Measurements from ENCODE around the gene PDE6C. TPM values are rescaled to one million over a fixed set of nuclear protein-coding genes. Genes with fewer than 3 reads are reported as not detected.

Gene PDE6C
- total and polyA plus RNA-seq, 2 of the 4 experiments (the other 2 are of a cell fraction), result not detected

- BruUV-seq (replicated peaks), result no TSS peak
- Histone ChIP-seq H4K5ac (ENCODE audit: low read depth, low read length) (no peak overlapping the region), H2BK120ac (ENCODE audit: low read depth, low read length) (no peak overlapping the region), H3K23ac (ENCODE audit: low read depth, low read length) (no peak overlapping the region), H3K36me3 (ENCODE audit: control insufficient read depth, insufficient read depth, low read length) (no peaks in the 10 kb centered on the region), H4K91ac (ENCODE audit: insufficient read depth, low read depth, low read length) (no peak overlapping the region), H2AK5ac (ENCODE audit: low read depth, low read length) (no peak overlapping the region), H3K9ac (ENCODE audit: low read depth, low read length) (no peak overlapping the region), H3K4me3 (ENCODE audit: insufficient read depth, low read depth, low read length) (no peak overlapping the region), H4K8ac (ENCODE audit: low read depth in 2 of 2, low read length in 2 of 2) (no peak overlapping the region), H2AK9ac (replicated peaks; ENCODE audit: low read depth, low read length, poor library complexity) (no peak overlapping the region), H3K14ac (replicated peaks; ENCODE audit: low read depth, low read length) (no peak overlapping the region), H3K4ac (ENCODE audit: low read depth, low read length) (no peak overlapping the region), H2BK5ac (ENCODE audit: low read depth, low read length, poor library complexity, severe bottlenecking) (no peak overlapping the region), H3K9me3 (ENCODE audit: control insufficient read depth, insufficient read depth, low read length) (no peaks in the 10 kb centered on the region), H3K4me2 (ENCODE audit: low read depth, low read length) (no peak overlapping the region), H3K27ac (ENCODE audit: insufficient read depth, low read length) (no peak overlapping the region), H3K27me3 (ENCODE audit: control insufficient read depth, insufficient read depth, low read length) (peaks cover 26% of the 10 kb centered on the region), H3K4me1 (ENCODE audit: control insufficient read depth, insufficient read depth, low read length) (no peaks in the 10 kb centered on the region), H2BK20ac (ENCODE audit: low read depth, low read length) (no peak overlapping the region), H2BK15ac (ENCODE audit: low read depth, low read length) (no peak overlapping the region), H3K18ac (ENCODE audit: low read depth, low read length) (no peak overlapping the region), H2AFZ (replicated peaks; ENCODE audit: low read length, poor library complexity) (no peak overlapping the region), H4K20me1 (ENCODE audit: insufficient read depth, low read length) (no peaks in the 10 kb centered on the region), H3K79me1 (ENCODE audit: low read depth in 1 of 2, low read length in 2 of 2) (no peaks in the 10 kb centered on the region), H3K56ac (ENCODE audit: extremely low read depth, insufficient read depth, low read length) (no peak overlapping the region), H3K9me1 (ENCODE audit: insufficient read depth, low read length) (no peaks in the 10 kb centered on the region)
- 90% methylated on average over 3 of the region's 7 CpGs; no CpG with 5 or more reads in 1 of the 2 experiments for WGBS, 2 experiments (ENCODE audit: extremely low coverage in 2 of 2, insufficient read length in 1 of 2)
- ATAC-seq (ENCODE audit: low read depth), result no peak
- no peak for DNase-seq
- POLR2A ChIA-PET (ENCODE audit: unreplicated experiment), result no interaction called here
- in situ Hi-C loops (cut with MboI; ENCODE audit: low sequenced_read_pairs), result no loop called here
- CTCF ChIA-PET, result no interaction called here
- intact Hi-C loops (cut with micrococcal nuclease), result no loop called here
- TF ChIP-seq SMC3 (IDR thresholded peaks at IDR 0.05; ENCODE audit: low read depth, low read length) (no peak), NFE2L2 (IDR thresholded peaks at IDR 0.05; ENCODE audit: low read depth, low read length) (no peak), CHD1 (IDR thresholded peaks at IDR 0.05; ENCODE audit: low read depth, low read length) (no peak), RAD21 (IDR thresholded peaks at IDR 0.05; ENCODE audit: low read length) (no peak), MXI1 (IDR thresholded peaks at IDR 0.05; ENCODE audit: borderline replicate concordance, low read depth, low read length) (no peak), BHLHE40 (IDR thresholded peaks at IDR 0.05; ENCODE audit: low read depth, low read length) (no peak), MAFK (IDR thresholded peaks at IDR 0.05; ENCODE audit: low read depth, low read length) (no peak), MAZ (IDR thresholded peaks at IDR 0.05; ENCODE audit: borderline replicate concordance, low read depth, low read length) (no peak), FOS (IDR thresholded peaks at IDR 0.05; ENCODE audit: low read depth, low read length) (no peak), RFX5 (IDR thresholded peaks at IDR 0.05; ENCODE audit: low read depth, low read length) (no peak), USF2 (IDR thresholded peaks at IDR 0.05; ENCODE audit: low read depth, low read length) (no peak), POLR2A (IDR thresholded peaks at IDR 0.05; ENCODE audit: low read depth, low read length) (no peak), CTCF (conservative IDR thresholded peaks at IDR 0.05; ENCODE audit: low read depth, low read length) (no peak), RCOR1 (IDR thresholded peaks at IDR 0.05; ENCODE audit: insufficient replicate concordance, low read length) (no peak), ELK1 (IDR thresholded peaks at IDR 0.05; ENCODE audit: borderline replicate concordance, low read depth, low read length) (no peak), CEBPB (IDR thresholded peaks at IDR 0.05; ENCODE audit: low read depth, low read length) (no peak)
- dilution Hi-C loops (cut with HindIII; ENCODE audit: low sequenced_read_pairs, unreplicated experiment), result no loop called here
Observed at GRCh38 chr10:93590638-93591037, 21.7 kb upstream of the PDE6C start.
